ENCODE measurements around the gene PDCD5.

DNA sequence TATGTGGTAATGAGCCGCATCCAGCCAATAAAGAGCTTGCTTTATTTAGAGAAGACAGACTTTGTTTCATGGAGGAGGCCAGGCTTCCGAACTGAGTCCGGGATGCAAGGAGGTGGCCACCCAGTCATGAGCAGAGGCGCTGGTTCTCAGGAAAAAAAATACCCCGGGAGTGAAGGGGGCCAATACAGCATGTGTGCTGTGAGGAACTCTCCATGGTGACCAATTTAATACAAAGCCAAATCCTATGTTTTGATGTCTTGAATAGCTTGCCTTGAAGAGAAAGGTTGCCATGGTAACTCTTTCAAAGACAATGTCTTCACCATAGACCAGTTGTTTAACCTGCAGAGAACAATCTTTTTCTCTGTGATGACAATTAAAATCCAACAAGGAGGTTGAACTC is 43.4 kb upstream of the PDCD5 start:
- TF ChIP-seq, protein P1, sequence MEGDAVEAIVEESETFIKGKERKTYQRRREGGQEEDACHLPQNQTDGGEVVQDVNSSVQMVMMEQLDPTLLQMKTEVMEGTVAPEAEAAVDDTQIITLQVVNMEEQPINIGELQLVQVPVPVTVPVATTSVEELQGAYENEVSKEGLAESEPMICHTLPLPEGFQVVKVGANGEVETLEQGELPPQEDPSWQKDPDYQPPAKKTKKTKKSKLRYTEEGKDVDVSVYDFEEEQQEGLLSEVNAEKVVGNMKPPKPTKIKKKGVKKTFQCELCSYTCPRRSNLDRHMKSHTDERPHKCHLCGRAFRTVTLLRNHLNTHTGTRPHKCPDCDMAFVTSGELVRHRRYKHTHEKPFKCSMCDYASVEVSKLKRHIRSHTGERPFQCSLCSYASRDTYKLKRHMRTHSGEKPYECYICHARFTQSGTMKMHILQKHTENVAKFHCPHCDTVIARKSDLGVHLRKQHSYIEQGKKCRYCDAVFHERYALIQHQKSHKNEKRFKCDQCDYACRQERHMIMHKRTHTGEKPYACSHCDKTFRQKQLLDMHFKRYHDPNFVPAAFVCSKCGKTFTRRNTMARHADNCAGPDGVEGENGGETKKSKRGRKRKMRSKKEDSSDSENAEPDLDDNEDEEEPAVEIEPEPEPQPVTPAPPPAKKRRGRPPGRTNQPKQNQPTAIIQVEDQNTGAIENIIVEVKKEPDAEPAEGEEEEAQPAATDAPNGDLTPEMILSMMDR (IDR thresholded peaks at IDR 0.05): no peak
- TF ChIP-seq EZH2 (IDR thresholded peaks at IDR 0.05) (no peak), EZH2phosphoT487 (IDR thresholded peaks at IDR 0.05) (no peak)

All from neural progenitor cell (in vitro differentiated cells).